ENCODE results near the gene ATP9B. TPM values are rescaled to one million over a fixed set of nuclear protein-coding genes. Genes with fewer than 3 reads are reported as not detected.

ATP9B gene
- total RNA-seq, 1 experiment from 2014 or later, result 25.5 TPM

- H3K9me3 Mint-ChIP-seq (ENCODE audit: unreplicated experiment), result peaks cover 8% of the 10 kb centered on the region
- ChIA-PET CTCF (no interaction called here), POLR2A (no interaction called here)
- H3K27ac Mint-ChIP-seq (ENCODE audit: low read depth, unreplicated experiment), result no peak overlapping the region
- no peak for DNase-seq (ENCODE audit: unreplicated experiment)
- H3K27me3 Mint-ChIP-seq (ENCODE audit: insufficient read depth, unreplicated experiment), result no peaks in the 10 kb centered on the region
- no peak overlapping the region for H3K4me3 Mint-ChIP-seq (ENCODE audit: unreplicated experiment)
- H3K36me3 Mint-ChIP-seq (ENCODE audit: insufficient read depth, unreplicated experiment), result no peaks in the 10 kb centered on the region
- intact Hi-C loops (cut with micrococcal nuclease), result no loop called here
- no peaks in the 10 kb centered on the region for H3K4me1 Mint-ChIP-seq (ENCODE audit: insufficient read depth, unreplicated experiment)
- BruUV-seq (replicated peaks), result no TSS peak
- TF ChIP-seq CTCF (IDR thresholded peaks at IDR 0.05; ENCODE audit: unreplicated experiment), result no peak
Measured at GRCh38 chr18:79336556-79337142, 267.5 kb downstream of the ATP9B start.

GRCh38 chr18:79337184-79337583 is 268.0 kb downstream of the ATP9B start:
- intact Hi-C loops (cut with micrococcal nuclease), result no loop called here
- ChIA-PET CTCF (no interaction called here), POLR2A (no interaction called here)
- H3K9me3 Mint-ChIP-seq (ENCODE audit: unreplicated experiment), result peaks cover 8% of the 10 kb centered on the region
- no peaks in the 10 kb centered on the region for H3K36me3 Mint-ChIP-seq (ENCODE audit: insufficient read depth, unreplicated experiment)
- TF ChIP-seq CTCF (IDR thresholded peaks at IDR 0.05; ENCODE audit: unreplicated experiment), result no peak
- no peak overlapping the region for H3K4me3 Mint-ChIP-seq (ENCODE audit: unreplicated experiment)
- no peaks in the 10 kb centered on the region for H3K27me3 Mint-ChIP-seq (ENCODE audit: insufficient read depth, unreplicated experiment)
- no peaks in the 10 kb centered on the region for H3K4me1 Mint-ChIP-seq (ENCODE audit: insufficient read depth, unreplicated experiment)
- DNase-seq (ENCODE audit: unreplicated experiment), result no peak
- no TSS peak for BruUV-seq (replicated peaks)
- H3K27ac Mint-ChIP-seq (ENCODE audit: low read depth, unreplicated experiment), result no peak overlapping the region

- Mint-ChIP-seq H3K36me3 (ENCODE audit: insufficient read depth, unreplicated experiment) (no peaks in the 10 kb centered on the region), H3K4me3 (ENCODE audit: unreplicated experiment) (no peak overlapping the region), H3K4me1 (ENCODE audit: insufficient read depth, unreplicated experiment) (no peaks in the 10 kb centered on the region), H3K27ac (ENCODE audit: low read depth, unreplicated experiment) (no peak overlapping the region), H3K27me3 (ENCODE audit: insufficient read depth, unreplicated experiment) (no peaks in the 10 kb centered on the region), H3K9me3 (ENCODE audit: unreplicated experiment) (peaks cover 8% of the 10 kb centered on the region)
- no peak for TF ChIP-seq CTCF (IDR thresholded peaks at IDR 0.05; ENCODE audit: unreplicated experiment)
- no peak for DNase-seq (ENCODE audit: unreplicated experiment)
- ChIA-PET POLR2A (no interaction called here), CTCF (no interaction called here)
- no TSS peak for BruUV-seq (replicated peaks)
- intact Hi-C loops (cut with micrococcal nuclease), result no loop called here
Measured at GRCh38 chr18:79337620-79338019, 268.4 kb downstream of the ATP9B start.

GRCh38 chr18:79339094-79339908 is 270.1 kb downstream of the ATP9B start:
- no peak for DNase-seq (ENCODE audit: unreplicated experiment)
- ChIA-PET CTCF (interaction anchor here (0.7 kb wide), 1 partner anchor 22 kb away, joined by 4 read pairs; no protein-coding TSS in a partner anchor), POLR2A (no interaction called here)
- no TSS peak for BruUV-seq (replicated peaks)
- Mint-ChIP-seq H3K27ac (ENCODE audit: low read depth, unreplicated experiment) (no peak overlapping the region), H3K4me1 (ENCODE audit: insufficient read depth, unreplicated experiment) (no peaks in the 10 kb centered on the region), H3K9me3 (ENCODE audit: unreplicated experiment) (peaks cover 8% of the 10 kb centered on the region), H3K4me3 (ENCODE audit: unreplicated experiment) (no peak overlapping the region), H3K27me3 (ENCODE audit: insufficient read depth, unreplicated experiment) (no peaks in the 10 kb centered on the region), H3K36me3 (ENCODE audit: insufficient read depth, unreplicated experiment) (peaks cover 12% of the 10 kb centered on the region)
- TF ChIP-seq CTCF (IDR thresholded peaks at IDR 0.05; ENCODE audit: unreplicated experiment), result no peak
- intact Hi-C loops (cut with micrococcal nuclease), result no loop called here
